Esophagus squamous epithelium (tissue), 4 donors: ENCODE measurements around the gene CCR5.

Experiments used
- POLR2A ChIP-seq, 4 donors: fragments of 450-650 bp; IDR thresholded peaks; one replicate each; pipeline ENCODE4 v1.6.1; 2017; ENCODE audit warnings: antibody characterized with exemption in 4 of 4, mild to moderate bottlenecking in 4 of 4, moderate library complexity in 3 of 4
- TF ChIP-seq, protein P1 (sequence below), 6 experiments: fragments of 450-650 bp in 4 of 6; fragments of 200-600 bp in 2 of 6; sonication (generic) in 2 of 6; IDR thresholded peaks; one replicate each; pipeline ENCODE4 v1.5.1; 2016 to 2019; ENCODE audit warnings: antibody characterized with exemption in 6 of 6, mild to moderate bottlenecking in 4 of 6, moderate library complexity in 4 of 6

DNA sequence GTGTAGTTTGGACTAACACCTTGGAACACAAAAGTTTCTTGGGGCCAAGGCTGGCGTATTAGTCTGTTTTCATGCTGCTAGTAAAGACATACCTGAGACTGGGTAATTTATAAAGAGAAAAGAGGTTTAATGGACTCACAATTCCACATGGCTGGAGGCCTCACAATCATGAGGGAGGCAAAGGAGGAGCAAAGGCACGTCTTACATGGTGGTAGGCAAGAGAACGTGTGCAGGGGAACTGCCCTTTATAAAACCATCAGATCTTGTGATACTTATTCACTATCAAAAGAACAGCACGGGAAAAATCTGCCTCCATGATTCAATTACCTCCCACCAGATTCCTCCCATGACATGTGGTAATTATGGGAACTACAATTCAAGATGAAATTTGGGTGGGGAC is 26.3 kb upstream of the CCR5 start:
- TF ChIP-seq, protein P1, sequence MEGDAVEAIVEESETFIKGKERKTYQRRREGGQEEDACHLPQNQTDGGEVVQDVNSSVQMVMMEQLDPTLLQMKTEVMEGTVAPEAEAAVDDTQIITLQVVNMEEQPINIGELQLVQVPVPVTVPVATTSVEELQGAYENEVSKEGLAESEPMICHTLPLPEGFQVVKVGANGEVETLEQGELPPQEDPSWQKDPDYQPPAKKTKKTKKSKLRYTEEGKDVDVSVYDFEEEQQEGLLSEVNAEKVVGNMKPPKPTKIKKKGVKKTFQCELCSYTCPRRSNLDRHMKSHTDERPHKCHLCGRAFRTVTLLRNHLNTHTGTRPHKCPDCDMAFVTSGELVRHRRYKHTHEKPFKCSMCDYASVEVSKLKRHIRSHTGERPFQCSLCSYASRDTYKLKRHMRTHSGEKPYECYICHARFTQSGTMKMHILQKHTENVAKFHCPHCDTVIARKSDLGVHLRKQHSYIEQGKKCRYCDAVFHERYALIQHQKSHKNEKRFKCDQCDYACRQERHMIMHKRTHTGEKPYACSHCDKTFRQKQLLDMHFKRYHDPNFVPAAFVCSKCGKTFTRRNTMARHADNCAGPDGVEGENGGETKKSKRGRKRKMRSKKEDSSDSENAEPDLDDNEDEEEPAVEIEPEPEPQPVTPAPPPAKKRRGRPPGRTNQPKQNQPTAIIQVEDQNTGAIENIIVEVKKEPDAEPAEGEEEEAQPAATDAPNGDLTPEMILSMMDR (IDR thresholded peaks at IDR 0.05), result no peak
- no peak for TF ChIP-seq POLR2A (IDR thresholded peaks at IDR 0.05)
